CD4-positive, alpha-beta T cell treated with Interleukin-10 for 1 hour (primary cell): ENCODE measurements around the gene NUPR1.
"Not testable (repeated sequence)": the region's sequence is repeated elsewhere in the genome, so short reads cannot be mapped to it uniquely, and the experiment has no call there.

ENCODE experiments used
- DNase-seq: peaks from one replicate; pipeline ENCODE4 v3.0.0-alpha.2; 2020

NUPR1 gene

DNA sequence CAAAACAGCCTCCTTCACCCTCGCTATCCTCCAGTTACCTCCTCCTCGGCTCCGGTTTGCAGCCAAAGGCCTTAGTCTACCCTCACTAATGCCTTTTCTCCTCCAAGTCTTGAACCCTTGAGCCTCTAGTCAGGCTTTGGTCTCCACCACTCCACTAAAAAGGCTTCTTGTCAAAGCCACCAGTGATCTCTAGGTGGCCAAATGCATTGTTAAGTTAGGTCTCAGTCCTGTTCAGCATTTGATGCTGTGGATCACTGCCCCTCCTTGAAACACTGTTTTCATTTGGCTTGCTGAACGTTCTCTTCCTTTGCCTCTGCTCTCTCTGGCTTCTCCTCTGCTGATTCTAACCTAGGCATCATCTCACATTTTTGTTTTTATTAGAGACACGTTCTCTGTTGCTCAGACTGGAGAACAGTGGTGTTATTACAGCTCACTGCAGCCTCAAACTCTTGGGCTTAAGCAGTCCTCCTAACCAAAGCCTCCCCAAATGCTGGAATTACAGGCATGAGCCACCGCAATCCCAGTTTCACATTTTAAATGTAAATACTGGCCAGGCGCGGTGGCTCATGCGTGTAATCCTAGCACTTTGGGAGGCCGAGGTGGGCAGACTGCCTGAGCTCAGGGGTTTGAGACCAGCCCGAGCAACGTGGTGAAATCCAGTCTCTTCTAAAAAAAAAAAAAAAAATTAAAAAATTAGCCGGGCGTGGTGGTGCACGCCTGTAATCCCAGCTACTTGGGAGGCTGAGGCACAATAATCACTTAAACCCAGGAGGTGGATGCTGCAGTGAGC lies 16.1 kb upstream of the NUPR1 start:
- DNase-seq = no peak

- DNase-seq = peak; percentile 95
Observed at GRCh38 chr16:28553776-28554633, 15.2 kb upstream of the NUPR1 start, which contains the start of gene SGF29. TSS of gene SGF29 (plus strand) at chr16:28553920. CDS start at chr16:28581070, 27,150 bp downstream.

DNA sequence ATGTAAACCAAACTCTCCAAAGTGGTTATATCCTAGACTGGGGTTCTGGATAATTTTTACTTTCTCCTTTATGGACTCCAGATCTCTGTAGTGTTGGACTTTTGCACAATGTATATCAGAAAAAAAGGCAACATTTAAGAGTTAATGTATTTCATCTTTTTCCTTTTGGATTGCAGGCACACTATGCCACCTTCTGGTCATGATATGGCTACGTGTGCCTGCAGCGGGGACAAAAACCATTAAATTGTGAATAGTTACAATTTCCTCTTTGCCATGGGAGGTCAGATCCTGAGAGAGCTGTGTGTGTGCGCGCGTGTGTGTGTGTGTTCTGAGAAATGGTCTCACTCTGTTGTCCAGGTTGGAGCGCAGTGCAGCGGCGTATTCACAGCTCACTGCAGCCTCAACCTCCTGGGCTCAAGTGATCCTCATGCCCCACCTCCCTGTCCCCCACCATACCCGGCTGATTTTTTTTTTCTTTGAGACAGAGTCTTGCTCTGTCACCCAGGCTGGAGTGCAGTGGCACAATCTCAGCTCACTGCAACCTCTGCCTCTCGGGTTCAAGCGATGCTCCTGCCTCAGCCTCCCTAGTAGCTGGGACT lies 10.6 kb upstream of the NUPR1 start:
- DNase-seq = peak; percentile 59

DNA sequence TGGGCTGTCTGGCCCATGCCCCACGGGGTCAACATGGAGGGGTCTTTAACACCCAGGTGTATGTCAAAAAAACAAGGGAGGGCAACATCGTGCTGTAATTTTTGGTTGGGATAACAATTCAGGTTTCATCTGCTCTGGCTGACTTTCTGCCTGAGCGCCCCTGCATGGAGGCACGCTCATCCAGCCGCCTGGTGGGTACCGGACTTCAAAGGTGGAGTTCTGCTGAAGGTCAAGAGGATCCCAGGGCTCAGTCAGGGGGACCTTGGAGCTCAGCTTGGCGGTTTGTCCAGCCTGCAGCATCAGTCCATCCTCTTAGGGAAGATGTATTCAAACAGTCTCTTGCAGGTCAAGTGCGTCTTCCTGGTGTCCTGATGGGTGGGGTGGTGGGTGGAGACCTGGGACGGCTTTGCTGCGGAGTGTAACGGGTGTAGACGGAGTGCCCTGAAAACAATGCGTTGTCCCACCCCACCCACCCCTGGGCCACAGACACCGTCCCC lies 9.6 kb upstream of the NUPR1 start:
- no peak for DNase-seq

GRCh38 chr16:28546626-28547025 lies 7.9 kb upstream of the NUPR1 start:
- DNase-seq = no peak

GRCh38 chr16:28545964-28546363 lies 7.2 kb upstream of the NUPR1 start:
- not testable (repeated sequence) for DNase-seq

GRCh38 chr16:28544998-28545397 lies 6.2 kb upstream of the NUPR1 start:
- DNase-seq = no peak

DNA sequence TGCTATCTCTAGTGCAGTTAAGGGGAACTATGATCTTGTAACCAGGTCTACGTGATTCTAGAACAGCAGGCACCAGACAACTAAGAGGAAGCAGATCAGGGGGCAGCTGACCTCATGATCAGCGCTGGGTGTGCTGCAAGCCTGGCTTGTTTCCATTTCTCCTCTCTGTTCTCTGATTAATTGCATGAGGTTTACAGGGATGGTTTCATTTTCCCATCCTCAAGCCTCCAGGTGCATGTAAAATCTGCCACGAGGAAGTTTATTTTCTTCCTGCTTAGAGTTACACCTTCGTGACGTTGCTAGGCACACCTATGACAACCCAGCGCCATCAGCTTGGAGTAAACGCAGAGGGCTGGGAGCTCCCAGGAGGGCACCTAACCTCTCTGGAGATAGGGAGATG lies 4.3 kb upstream of the NUPR1 start:
- DNase-seq = peak; percentile 14

DNA sequence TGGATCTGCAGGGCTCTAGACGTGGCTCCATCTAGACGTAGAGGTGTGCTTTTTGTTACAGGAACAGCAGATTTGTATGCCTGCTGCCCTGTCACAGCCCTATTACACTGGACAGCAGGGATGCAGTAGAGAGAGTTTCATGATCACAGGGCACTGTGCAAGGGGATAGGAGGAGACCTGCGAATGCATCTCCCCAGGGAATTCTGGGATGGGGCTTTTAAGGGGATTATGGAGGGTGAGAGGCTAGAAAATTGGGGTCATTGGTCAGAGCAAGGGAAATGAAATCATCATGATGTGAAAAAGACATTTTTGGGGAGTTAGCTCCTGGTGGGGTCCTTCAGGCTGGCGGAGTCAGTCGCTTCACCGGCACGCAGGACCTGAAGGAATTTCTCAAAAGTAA lies 3.9 kb upstream of the NUPR1 start:
- no peak for DNase-seq

DNA sequence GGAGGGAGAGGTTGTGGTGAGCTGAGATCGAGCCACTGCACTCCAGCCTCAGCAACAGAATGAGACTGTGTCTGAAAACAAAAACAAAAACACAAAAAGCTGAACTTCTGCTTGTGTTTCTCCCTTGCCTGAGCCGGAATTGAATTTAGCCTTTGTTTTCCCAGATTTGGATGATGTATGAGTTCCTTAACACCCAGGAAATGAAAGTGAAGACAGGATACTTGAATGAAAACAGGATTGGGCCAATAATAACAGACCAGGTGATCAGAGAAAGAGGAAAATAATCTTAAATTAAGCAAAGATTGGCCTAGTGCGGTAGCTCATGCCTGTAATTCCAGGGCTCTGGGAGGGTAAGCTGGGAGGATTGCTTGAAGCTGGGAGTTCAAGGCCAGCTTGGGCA lies 1.6 kb upstream of the NUPR1 start:
- DNase-seq = no peak

DNA sequence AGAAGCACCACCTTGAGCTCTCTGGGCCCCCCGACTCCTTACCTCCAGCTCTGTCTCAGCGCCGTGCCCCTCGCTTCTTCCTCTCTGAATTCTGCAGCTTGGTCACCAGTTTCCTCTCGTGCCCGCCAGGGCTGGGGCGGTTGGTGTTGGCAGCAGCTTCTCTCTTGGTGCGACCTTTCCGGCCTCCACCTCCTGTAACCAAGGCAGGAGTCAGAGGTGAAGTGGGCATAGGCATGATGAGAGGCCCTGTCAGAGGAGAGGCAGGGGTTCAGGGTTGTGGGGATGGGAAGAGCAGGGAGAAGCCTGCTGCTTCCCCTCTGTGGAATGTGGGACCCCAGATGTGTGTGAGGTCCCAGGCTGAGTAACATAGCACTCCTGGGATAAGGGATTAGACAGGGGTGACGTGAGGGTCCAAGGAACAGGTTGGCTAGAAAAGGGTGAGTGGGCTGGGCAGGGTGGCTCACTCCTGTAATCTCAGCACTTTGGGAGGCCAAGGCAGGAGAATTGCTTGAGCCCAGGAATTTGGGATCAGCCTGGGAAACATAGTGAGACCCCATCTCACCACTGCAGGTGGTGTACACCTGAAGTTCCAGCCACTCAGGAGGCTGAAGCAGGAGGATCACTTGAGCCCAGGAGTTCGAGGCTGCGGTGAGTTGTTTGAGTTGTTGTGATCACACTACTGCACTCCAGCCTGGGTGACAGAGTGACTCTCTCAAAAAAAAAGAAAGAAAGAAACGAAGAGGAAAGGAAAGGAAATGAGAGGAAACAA lies 626 bp downstream of the NUPR1 start:
- DNase-seq = no peak

- DNase-seq = no peak
Observed at GRCh38 chr16:28537076-28537475, 1.7 kb downstream of the NUPR1 start.

GRCh38 chr16:28534542-28535373 lies 4.0 kb downstream of the NUPR1 start:
- DNase-seq = peak; percentile 43

DNA sequence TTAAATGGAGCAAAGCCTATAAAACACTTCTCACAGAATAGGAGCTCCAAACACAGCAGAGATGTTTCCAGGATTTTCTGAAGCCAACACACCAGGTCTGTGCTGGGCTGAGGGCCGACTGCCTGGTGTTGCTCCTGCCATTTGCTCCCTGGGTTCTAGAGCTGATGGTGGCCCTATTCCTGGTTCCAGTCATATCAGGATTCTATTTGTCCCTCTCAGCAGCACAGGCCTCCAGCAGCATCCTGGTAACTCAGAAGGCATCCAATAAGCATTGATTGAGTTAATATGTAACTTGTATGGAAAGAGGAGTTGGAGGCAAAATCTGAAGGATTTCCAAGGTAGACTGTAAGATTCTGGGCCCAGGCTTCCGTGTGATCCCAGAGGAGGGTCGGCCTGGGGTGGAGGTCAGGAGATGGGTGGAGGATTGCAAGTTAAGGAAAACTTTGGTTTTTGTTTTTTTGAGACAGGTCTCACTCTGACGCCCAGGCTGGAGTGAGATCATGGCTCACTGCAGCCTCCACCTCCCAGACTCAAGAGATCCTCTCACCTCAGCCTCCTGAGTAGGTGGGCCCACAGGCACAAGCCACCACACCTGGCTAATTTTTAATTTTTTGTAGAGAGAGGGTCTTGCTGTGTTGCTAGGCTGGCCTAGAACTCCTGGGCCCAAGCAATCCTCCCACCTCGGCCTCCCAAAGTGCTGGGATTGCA lies 5.7 kb downstream of the NUPR1 start:
- DNase-seq = no peak

- no peak for DNase-seq
Observed at GRCh38 chr16:28531777-28532744, 6.7 kb downstream of the NUPR1 start.

DNA sequence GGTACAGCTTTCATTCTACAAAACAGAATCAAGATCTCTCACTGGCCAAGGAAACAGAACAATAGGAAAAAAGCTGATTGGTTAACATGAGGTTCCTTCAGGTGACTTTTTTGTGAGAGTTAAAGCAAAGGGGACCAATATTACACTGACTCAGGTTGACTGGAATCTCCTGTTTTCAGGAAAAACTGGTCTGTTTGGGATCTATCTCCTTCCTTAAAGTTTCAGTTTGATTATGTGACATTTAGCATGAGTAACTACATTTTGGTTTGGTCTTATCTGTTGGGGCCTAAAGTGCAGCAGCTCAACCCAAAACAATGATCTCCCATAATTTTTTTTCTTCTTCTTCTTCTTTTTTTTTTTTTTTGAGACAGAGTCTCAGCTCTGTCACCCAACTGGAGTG lies 9.7 kb downstream of the NUPR1 start:
- no peak for DNase-seq

GRCh38 chr16:28528463-28528867 lies 10.3 kb downstream of the NUPR1 start:
- no peak for DNase-seq

DNA sequence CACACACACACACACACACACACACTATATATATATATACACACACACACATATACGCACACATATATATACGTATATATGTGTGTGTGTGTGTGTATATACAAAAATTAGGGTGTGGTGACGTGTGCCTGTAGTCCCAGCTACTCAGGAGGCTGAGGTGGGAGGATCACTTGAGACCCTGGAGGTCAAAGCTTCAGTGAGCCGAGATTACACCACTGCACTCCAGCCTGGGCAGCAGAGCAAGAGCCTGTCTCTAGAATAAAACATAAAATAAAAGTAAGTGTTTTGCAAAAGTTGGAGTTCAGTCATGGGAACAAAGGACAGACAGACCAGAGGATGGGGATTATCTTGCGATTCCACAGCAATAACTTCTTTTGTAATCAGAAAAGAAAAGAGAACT lies 10.8 kb downstream of the NUPR1 start:
- no peak for DNase-seq

DNA sequence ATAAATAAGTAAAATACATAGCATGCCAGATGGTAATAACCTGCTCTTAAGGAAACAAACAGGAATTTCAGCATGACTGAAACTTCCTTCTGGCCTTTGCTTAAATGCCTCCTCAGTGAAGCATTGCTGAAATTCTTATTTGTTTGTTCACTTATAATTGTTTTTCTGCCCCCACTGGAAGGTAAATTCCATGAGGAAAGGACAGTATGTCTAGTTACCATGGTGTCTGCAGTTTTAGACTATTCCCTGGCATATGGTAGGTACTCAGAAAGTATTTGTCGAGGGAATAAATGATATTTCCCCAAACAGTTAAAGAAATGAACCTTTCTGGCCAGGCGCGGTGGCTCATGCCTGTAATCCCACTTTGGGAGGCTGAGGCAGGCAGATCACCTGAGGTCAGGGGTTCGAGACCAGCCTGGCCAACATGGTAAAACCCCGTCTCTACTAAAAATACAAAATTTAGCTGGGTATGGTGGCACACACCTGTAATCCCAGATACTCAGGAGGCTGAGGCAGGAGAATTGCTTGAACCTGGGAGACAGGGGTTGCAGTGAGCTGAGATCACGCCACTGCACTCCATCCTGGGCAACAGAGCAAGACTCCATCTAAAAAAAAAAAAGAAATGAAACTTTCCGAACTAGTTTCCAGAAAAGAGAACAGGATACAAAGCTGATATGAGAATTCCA lies 11.5 kb downstream of the NUPR1 start:
- DNase-seq = not testable (repeated sequence)
